Fibroblast of lung (primary cell): ENCODE data around the gene DOP1A.

Experiments used
- CTCF ChIP-seq, 2 donors: IDR thresholded peaks in 1 of 2; conservative IDR thresholded peaks in 1 of 2; 1 replicate in 1 of 2; 2 replicates in 1 of 2; pipeline ENCODE4 v1.5.1; 2011 to 2012; ENCODE audit warnings: low read length in 2 of 2, control low read depth in 1 of 2, inconsistent platforms in 1 of 2, low read depth in 1 of 2, mild to moderate bottlenecking in 1 of 2
- EZH2 ChIP-seq: IDR thresholded peaks from 2 replicates; pipeline ENCODE4 v1.5.1; 2012; ENCODE audit warnings: low read length, control low read depth, mild to moderate bottlenecking; ENCODE audit errors: missing control alignments

- no peak for TF ChIP-seq CTCF (conservative IDR thresholded peaks at IDR 0.05 in 1 of 2, IDR thresholded peaks at IDR 0.05 in 1 of 2; ENCODE audit: low read depth in 1 of 2, low read length in 2 of 2)
- TF ChIP-seq EZH2 = no peak
Measured at GRCh38 chr6:83124553-83124952, 57.1 kb downstream of the DOP1A start.
